Stomach (tissue), 9 donors: ENCODE data around the gene TELO2. TPM values are rescaled to one million over a fixed set of nuclear protein-coding genes. Genes with fewer than 3 reads are reported as not detected.

Experiments
- DNase-seq, 2 donors: peaks; one replicate each; pipeline versions ENCODE4 v3.0.0 to v3.0.0-alpha.2; 2013 to 2019
- H3K27ac ChIP-seq, 5 donors: fragments of 200-600 bp in 4 of 5; sonication (generic) in 4 of 5; one replicate each; pipeline ENCODE4 v1.5.1; 2013 to 2019; ENCODE audit warnings: mild to moderate bottlenecking in 1 of 5, moderate library complexity in 1 of 5
- H3K27me3 ChIP-seq, 3 donors: fragments of 200-600 bp; sonication (generic); one replicate each; pipeline ENCODE4 v1.5.1; 2017 to 2019; ENCODE audit warnings: mixed run types in 1 of 3
- H3K36me3 ChIP-seq, 4 donors: fragments of 200-600 bp; sonication (generic); 1 replicate in 3 of 4; 2 replicates in 1 of 4; pipeline ENCODE4 v1.5.1; 2016 to 2019
- H3K4me1 ChIP-seq, 4 donors: fragments of 200-600 bp; sonication (generic); one replicate each; pipeline ENCODE4 v1.5.1; 2016 to 2019
- H3K4me3 ChIP-seq, 4 donors: fragments of 200-600 bp; sonication (generic) in 3 of 4; one replicate each; pipeline ENCODE4 v1.5.1; 2016 to 2019; ENCODE audit warnings: mild to moderate bottlenecking in 1 of 4
- H3K9me3 ChIP-seq, 4 donors: fragments of 200-600 bp; sonication (generic); one replicate each; pipeline ENCODE4 v1.5.1; 2016 to 2019
- CTCF ChIP-seq, 7 experiments: fragments of 450-650 bp in 4 of 7; fragments of 200-600 bp in 3 of 7; sonication (generic) in 3 of 7; IDR thresholded peaks; one replicate each; pipeline ENCODE4 v1.5.1; 2016 to 2019; ENCODE audit warnings: antibody characterized with exemption in 7 of 7, control low read depth in 2 of 7, mild to moderate bottlenecking in 1 of 7
- EP300 ChIP-seq: sonication (generic); formaldehyde crosslinking; IDR thresholded peaks from one replicate; pipeline ENCODE4 v1.6.1; 2017; ENCODE audit warnings: antibody characterized with exemption
- POLR2A ChIP-seq, 4 donors: fragments of 450-650 bp; IDR thresholded peaks; one replicate each; pipeline ENCODE4 v1.6.1; 2016; ENCODE audit warnings: antibody characterized with exemption in 4 of 4, control low read depth in 2 of 4, mild to moderate bottlenecking in 1 of 4, moderate library complexity in 1 of 4
- POLR2AphosphoS5 ChIP-seq, 3 donors: sonication (generic); formaldehyde crosslinking; IDR thresholded peaks; one replicate each; pipeline ENCODE4 v1.6.1; 2016; ENCODE audit warnings: antibody characterized with exemption in 3 of 3
- WGBS, 5 donors: extraction: QIAGEN DNeasy Blood & Tissue Kit in 3 of 5; methylation state at CpG; one replicate each; pipeline versions ENCODE4 v1.1.5 to v1.1.7; 2013 to 2018; 5-methylcytosine and 5-hydroxymethylcytosine counted together
- intact Hi-C: fragments of 100-400 bp; cut with DNase I; formaldehyde crosslinking; loops from one replicate; pipeline ENCODE4 v1.15.1; 2023; ENCODE audit warnings: low total_unique reads
- polyA plus RNA-seq, 3 donors: library from polyadenylated mRNA; stranded (reverse); fragments of 200-250 nt; gene quantifications; one replicate each; pipeline ENCODE4 v1.2.3, GENCODE V29; 2013
- total RNA-seq, 5 donors: library from RNA; depleted of rRNA; stranded (reverse); fragments of >200 nt; gene quantifications; one replicate each; pipeline versions ENCODE4 v1.1.0 to v1.2.3, GENCODE V29; 2014 to 2016
- donor health status: healthy with polysubstance abuse.
- donor health status: Bipolar disorder and iron deficiency.
- donor health status: healthy.

TELO2 gene
- total and polyA plus RNA-seq, 8 donors = 12.4 to 107 (median 32.1) TPM

GRCh38 chr16:1553946-1554825 lies 61.0 kb downstream of the TELO2 start:
- H3K9me3 ChIP-seq = no peaks in the 10 kb centered on the region
- TF ChIP-seq POLR2AphosphoS5 (IDR thresholded peaks at IDR 0.05) = no peak
- TF ChIP-seq CTCF (IDR thresholded peaks at IDR 0.05) = no peak
- no peak for TF ChIP-seq POLR2A (IDR thresholded peaks at IDR 0.05)
- TF ChIP-seq EP300 = no peak
- WGBS, 5 donors = 89 to 93% (median 90%) methylated on average over 19 of the region's 19 CpGs
- H3K4me3 ChIP-seq = no peak overlapping the region
- intact Hi-C loops = no loop called here
- peaks cover 7 to 26% (median 18%) of the 10 kb centered on the region in 4 donors for H3K4me1 ChIP-seq
- peak overlapping the region in 1 of 5 donors; percentile 5 for H3K27ac ChIP-seq
- peak in 1 of 2 donors; percentile 40 for DNase-seq
- H3K36me3 ChIP-seq = peaks cover 15 to 94% (median 87%) of the 10 kb centered on the region in 4 donors
- H3K27me3 ChIP-seq = no peaks in the 10 kb centered on the region

- Histone ChIP-seq H3K9me3 (no peaks in the 10 kb centered on the region), H3K4me3 (no peak overlapping the region), H3K4me1 (peaks cover 7 to 19% (median 13%) of the 10 kb centered on the region in 4 donors), H3K27ac (no peak overlapping the region), H3K36me3 (peaks cover 15 to 96% (median 88%) of the 10 kb centered on the region in 4 donors), H3K27me3 (no peaks in the 10 kb centered on the region)
- WGBS, 5 donors = 93 to 96% (median 94%) methylated on average over 34 of the region's 34 CpGs
- intact Hi-C loops = no loop called here
- TF ChIP-seq POLR2AphosphoS5 (IDR thresholded peaks at IDR 0.05) (no peak), CTCF (IDR thresholded peaks at IDR 0.05) (no peak)
- DNase-seq = no peak
These were observed 61.8 kb downstream of the TELO2 start for GRCh38 chr16:1554826-1555445.

GRCh38 chr16:1556254-1556653 lies 63.1 kb downstream of the TELO2 start:
- intact Hi-C loops = no loop called here
- Histone ChIP-seq H3K4me1 (peaks cover 0 to 6% (median 1%) of the 10 kb centered on the region in 4 donors), H3K27ac (peak overlapping the region in 1 of 5 donors; percentile 6), H3K36me3 (peaks cover 18 to 96% (median 92%) of the 10 kb centered on the region in 4 donors), H3K27me3 (no peaks in the 10 kb centered on the region), H3K4me3 (no peak overlapping the region), H3K9me3 (no peaks in the 10 kb centered on the region)
- WGBS, 5 donors = 64 to 81% (median 70%) methylated on average over 8 to 13 of the region's 13 CpGs
- peak in 1 of 2 donors; percentile 66 for DNase-seq
- TF ChIP-seq POLR2A (IDR thresholded peaks at IDR 0.05) = no peak
- TF ChIP-seq POLR2AphosphoS5 (IDR thresholded peaks at IDR 0.05) = no peak
- TF ChIP-seq EP300 = no peak
- TF ChIP-seq CTCF (IDR thresholded peaks at IDR 0.05) = no peak

GRCh38 chr16:1557074-1557473 lies 63.9 kb downstream of the TELO2 start:
- Histone ChIP-seq H3K36me3 (peaks cover 18 to 96% (median 92%) of the 10 kb centered on the region in 4 donors), H3K27ac (no peak overlapping the region), H3K4me3 (no peak overlapping the region), H3K4me1 (peaks cover 0 to 5% (median 0%) of the 10 kb centered on the region in 4 donors), H3K27me3 (no peaks in the 10 kb centered on the region), H3K9me3 (no peaks in the 10 kb centered on the region)
- TF ChIP-seq EP300 = no peak
- TF ChIP-seq POLR2AphosphoS5 (IDR thresholded peaks at IDR 0.05) = no peak
- TF ChIP-seq CTCF (IDR thresholded peaks at IDR 0.05) = no peak
- TF ChIP-seq POLR2A (IDR thresholded peaks at IDR 0.05) = no peak
- intact Hi-C loops = no loop called here
- DNase-seq = no peak
- WGBS, 5 donors = 87 to 93% (median 91%) methylated on average over 16 of the region's 16 CpGs
